Fibroblast of lung (primary cell): ENCODE data around the gene BRD2. TPM values are rescaled to one million over a fixed set of nuclear protein-coding genes. Genes with fewer than 3 reads are reported as not detected.

Experiments
- DNase-seq, 2 donors: peaks; one replicate each; pipeline versions ENCODE4 v3.0.0 to v3.0.0-alpha.2; 2010; ENCODE audit warnings: low read depth in 2 of 2
- H2AFZ ChIP-seq: 2 replicates; pipeline ENCODE4 v1.5.1; 2012; ENCODE audit warnings: low read length, control low read depth, inconsistent platforms
- H3K27ac ChIP-seq: 2 replicates; pipeline ENCODE4 v1.5.1; 2011; ENCODE audit warnings: low read length, control low read depth; ENCODE audit not compliant: insufficient read depth
- H3K27me3 ChIP-seq: 2 replicates; pipeline ENCODE4 v1.5.1; 2011; ENCODE audit warnings: mild to moderate bottlenecking, low read length; ENCODE audit not compliant: control insufficient read depth, insufficient read depth
- H3K36me3 ChIP-seq: 2 replicates; pipeline ENCODE4 v1.5.1; 2011; ENCODE audit warnings: low read length; ENCODE audit not compliant: control insufficient read depth, insufficient read depth
- H3K4me1 ChIP-seq: 2 replicates; pipeline ENCODE4 v1.5.1; 2011; ENCODE audit warnings: low read length; ENCODE audit not compliant: control insufficient read depth, insufficient read depth; ENCODE audit errors: extremely low read depth
- H3K4me2 ChIP-seq: 2 replicates; pipeline ENCODE4 v1.5.1; 2011; ENCODE audit warnings: low read length, control low read depth; ENCODE audit not compliant: insufficient read depth; ENCODE audit errors: extremely low read depth
- H3K4me3 ChIP-seq, 4 experiments: fragments of 200-600 bp in 1 of 4; sonication (generic) in 1 of 4; replicated peaks in 1 of 4; 2 replicates each; pipeline ENCODE4 v1.5.1; 2011 to 2016; ENCODE audit warnings: low read length in 4 of 4, low read depth in 3 of 4, mild to moderate bottlenecking in 3 of 4, control low read depth in 2 of 4, inconsistent platforms in 1 of 4, mixed read lengths in 1 of 4; ENCODE audit not compliant: insufficient read depth in 1 of 4; ENCODE audit errors: control extremely low read depth in 1 of 4
- H3K79me2 ChIP-seq: 2 replicates; pipeline ENCODE4 v1.5.1; 2012; ENCODE audit warnings: mild to moderate bottlenecking, low read length, inconsistent platforms; ENCODE audit not compliant: control insufficient read depth, insufficient read depth
- H3K9ac ChIP-seq: 2 replicates; pipeline ENCODE4 v1.5.1; 2011; ENCODE audit warnings: mild to moderate bottlenecking, low read length, control low read depth; ENCODE audit not compliant: insufficient read depth
- H3K9me3 ChIP-seq: 2 replicates; pipeline ENCODE4 v1.5.1; 2012; ENCODE audit warnings: low read depth, low read length; ENCODE audit not compliant: control insufficient read depth, insufficient read depth
- H4K20me1 ChIP-seq: 2 replicates; pipeline ENCODE4 v1.5.1; 2011; ENCODE audit warnings: low read length; ENCODE audit not compliant: control insufficient read depth, insufficient read depth; ENCODE audit errors: extremely low read depth
- CTCF ChIP-seq, 2 donors: IDR thresholded peaks in 1 of 2; conservative IDR thresholded peaks in 1 of 2; 1 replicate in 1 of 2; 2 replicates in 1 of 2; pipeline ENCODE4 v1.5.1; 2011 to 2012; ENCODE audit warnings: low read length in 2 of 2, control low read depth in 1 of 2, inconsistent platforms in 1 of 2, low read depth in 1 of 2, mild to moderate bottlenecking in 1 of 2
- EZH2 ChIP-seq: IDR thresholded peaks from 2 replicates; pipeline ENCODE4 v1.5.1; 2012; ENCODE audit warnings: low read length, control low read depth, mild to moderate bottlenecking; ENCODE audit errors: missing control alignments
- polyA plus RNA-seq, 2 donors: library from polyadenylated mRNA; depleted of rRNA in 1 of 2; stranded (reverse) in 1 of 2; unstranded in 1 of 2; fragments of >200 nt; gene quantifications; 2 replicates each; pipeline ENCODE4 v1.2.1, GENCODE V29; 2011 to 2012; ENCODE audit warnings: missing spikeins in 1 of 2
- total RNA-seq: library from RNA; depleted of rRNA; stranded (reverse); fragments of >200 nt; gene quantifications from 2 replicates; pipeline ENCODE4 v1.2.1, GENCODE V29; 2014

BRD2 gene
- total and polyA plus RNA-seq, 2 donors (not counting 1 experiment from before 2014, with no cell fraction given): 75.6 to 126 TPM

DNA sequence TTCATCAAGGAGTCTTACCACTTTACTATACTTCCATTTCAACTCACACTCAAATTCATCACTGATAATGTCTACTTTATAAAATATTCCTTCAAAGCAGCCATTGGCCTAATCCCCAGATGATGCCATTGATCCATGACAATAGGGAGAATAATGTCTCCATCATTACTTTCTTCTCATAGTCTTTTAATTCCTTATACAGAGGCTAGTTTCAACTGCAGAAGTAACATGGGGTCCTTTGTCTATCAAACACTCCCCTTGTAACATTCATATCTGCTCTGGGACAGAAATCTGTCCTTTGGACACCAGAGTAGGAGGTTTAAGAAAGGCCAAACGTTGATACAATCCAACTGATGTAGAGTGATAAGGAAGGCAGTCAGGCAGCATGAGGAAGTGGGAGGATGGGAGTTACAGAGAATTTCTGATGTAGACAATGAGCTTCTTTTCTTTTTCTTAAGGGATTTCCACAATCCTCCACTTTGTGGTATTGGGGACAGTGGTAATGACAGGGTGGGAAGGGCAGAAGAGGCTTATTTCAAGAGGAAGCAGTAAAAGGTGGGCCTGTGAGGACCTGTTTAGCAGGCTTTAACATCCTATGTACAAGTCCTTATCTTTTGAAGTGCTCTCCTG lies 59.9 kb downstream of the BRD2 start:
- Histone ChIP-seq H3K79me2 (no peaks in the 10 kb centered on the region), H3K27ac (no peak overlapping the region), H3K4me1 (no peaks in the 10 kb centered on the region), H3K36me3 (no peaks in the 10 kb centered on the region), H2AFZ (no peak overlapping the region), H4K20me1 (no peaks in the 10 kb centered on the region), H3K4me3 (no peak overlapping the region), H3K27me3 (peaks cover 12% of the 10 kb centered on the region), H3K9ac (no peak overlapping the region), H3K9me3 (no peaks in the 10 kb centered on the region), H3K4me2 (no peak overlapping the region)
- DNase-seq: no peak
- no peak for TF ChIP-seq EZH2
- TF ChIP-seq CTCF (conservative IDR thresholded peaks at IDR 0.05 in 1 of 2, IDR thresholded peaks at IDR 0.05 in 1 of 2; ENCODE audit: low read depth in 1 of 2, low read length in 2 of 2): no peak

- H4K20me1 ChIP-seq: no peaks in the 10 kb centered on the region
- no peaks in the 10 kb centered on the region for H3K9me3 ChIP-seq
- no peak for TF ChIP-seq CTCF (conservative IDR thresholded peaks at IDR 0.05 in 1 of 2, IDR thresholded peaks at IDR 0.05 in 1 of 2; ENCODE audit: low read depth in 1 of 2, low read length in 2 of 2)
- H3K27me3 ChIP-seq: peaks cover 12% of the 10 kb centered on the region
- no peak overlapping the region for H3K27ac ChIP-seq
- no peaks in the 10 kb centered on the region for H3K4me1 ChIP-seq
- no peaks in the 10 kb centered on the region for H3K79me2 ChIP-seq
- no peak overlapping the region for H2AFZ ChIP-seq
- H3K4me2 ChIP-seq: no peak overlapping the region
- H3K9ac ChIP-seq: no peak overlapping the region
- H3K36me3 ChIP-seq: no peaks in the 10 kb centered on the region
- DNase-seq: no peak
- no peak overlapping the region for H3K4me3 ChIP-seq
Measured at GRCh38 chr6:33029328-33030184, 61.2 kb downstream of the BRD2 start.

DNA sequence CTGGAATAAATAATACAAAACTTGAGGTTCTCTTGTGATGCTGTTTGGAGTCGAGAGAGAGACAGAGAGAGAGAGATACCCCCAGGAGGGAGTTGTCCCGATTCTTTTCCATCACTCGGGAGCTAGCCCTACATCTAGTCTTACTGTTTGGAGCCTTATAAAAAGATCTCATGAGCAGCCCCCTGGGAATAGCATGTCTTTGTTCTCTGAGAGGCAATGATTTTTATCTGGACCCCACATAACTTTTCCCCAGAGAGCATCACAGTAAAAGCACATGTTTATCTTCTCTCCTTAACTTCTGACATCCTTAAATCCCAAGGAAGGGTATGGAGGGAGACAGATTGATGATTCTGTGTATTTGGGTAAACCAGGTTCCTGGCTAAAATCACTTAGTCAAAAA lies 61.9 kb downstream of the BRD2 start:
- Histone ChIP-seq H3K36me3 (no peaks in the 10 kb centered on the region), H3K79me2 (no peaks in the 10 kb centered on the region), H3K4me1 (no peaks in the 10 kb centered on the region), H3K27me3 (peaks cover 12% of the 10 kb centered on the region), H4K20me1 (no peaks in the 10 kb centered on the region), H2AFZ (no peak overlapping the region), H3K9me3 (no peaks in the 10 kb centered on the region), H3K9ac (no peak overlapping the region), H3K4me3 (no peak overlapping the region), H3K27ac (no peak overlapping the region), H3K4me2 (no peak overlapping the region)
- DNase-seq: no peak
- TF ChIP-seq CTCF (conservative IDR thresholded peaks at IDR 0.05 in 1 of 2, IDR thresholded peaks at IDR 0.05 in 1 of 2; ENCODE audit: low read depth in 1 of 2, low read length in 2 of 2) (no peak), EZH2 (no peak)
